SK-N-SH treated with all-trans-retinoic acid at 6 μM for 48 hours (cell line): Measurements from ENCODE around the gene GOT1.

ENCODE experiments used
- BACH2 ChIP-seq: fragments of 250-450 bp; sonication (Bioruptor Pico); IDR thresholded peaks from 2 replicates; pipeline ENCODE4 v1.9.0; 2021; ENCODE audit warnings: mild to moderate bottlenecking, borderline replicate concordance
- CREB5 ChIP-seq: fragments of 250-450 bp; sonication (Bioruptor Pico); IDR thresholded peaks from 2 replicates; pipeline ENCODE4 v1.5.1; 2020; ENCODE audit warnings: low read depth, mild to moderate bottlenecking, moderate library complexity
- CSDC2 ChIP-seq: fragments of 250-450 bp; sonication (Bioruptor Pico); IDR thresholded peaks from 2 replicates; pipeline ENCODE4 v1.5.0; 2020; ENCODE audit warnings: mild to moderate bottlenecking, moderate library complexity
- POU6F1 ChIP-seq: fragments of 250-450 bp; sonication (Bioruptor Pico); IDR thresholded peaks from 2 replicates; pipeline ENCODE4 v1.8.0; 2021; ENCODE audit warnings: low read depth, mild to moderate bottlenecking, moderate library complexity, borderline replicate concordance
- ZFP30 ChIP-seq: fragments of 450-650 bp; formaldehyde crosslinking; IDR thresholded peaks from 2 replicates; pipeline ENCODE4 v1.5.0; 2022; ENCODE audit warnings: mild to moderate bottlenecking, moderate library complexity
- ZNF565 ChIP-seq: fragments of 450-650 bp; formaldehyde crosslinking; conservative IDR thresholded peaks from 2 replicates; pipeline ENCODE4 v1.5.0; 2020; ENCODE audit warnings: low read depth, mild to moderate bottlenecking, moderate library complexity

GRCh38 chr10:99394761-99395386 is 35.5 kb downstream of the GOT1 start:
- TF ChIP-seq CSDC2 (CRISPR knock-in tag): no peak
- no peak for TF ChIP-seq POU6F1 (CRISPR knock-in tag)
- TF ChIP-seq BACH2 (CRISPR knock-in tag): no peak
- no peak for TF ChIP-seq CREB5
- no peak for TF ChIP-seq ZNF565 (CRISPR knock-in tag)
- no peak for TF ChIP-seq ZFP30
